ENCODE results near the gene IL12RB2.

DNA sequence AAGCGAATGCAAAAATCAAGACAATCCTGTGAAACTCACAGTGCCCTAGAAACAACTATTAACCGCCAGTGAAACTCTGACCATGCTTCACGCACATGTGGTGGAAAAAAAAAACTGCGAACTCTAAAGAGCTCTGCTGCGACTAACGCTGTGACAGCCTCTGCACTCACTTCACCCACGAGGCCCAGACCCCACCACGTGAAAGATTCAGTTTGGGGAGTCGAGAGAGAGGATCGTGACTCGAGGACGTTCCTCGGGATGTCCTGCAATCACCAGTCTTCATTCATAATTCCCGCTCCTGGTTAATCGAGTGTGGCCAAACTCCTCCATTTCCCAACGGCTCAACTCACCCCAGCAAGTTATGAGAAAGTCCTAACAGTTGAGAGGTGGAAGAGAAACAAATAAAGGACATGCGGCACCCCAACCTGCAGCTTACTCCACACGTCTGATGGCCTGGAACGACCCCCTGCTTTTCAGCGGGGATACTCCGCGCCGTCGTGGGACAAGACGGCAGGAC is 121.4 kb downstream of the IL12RB2 start:
- TF ChIP-seq, protein P1, sequence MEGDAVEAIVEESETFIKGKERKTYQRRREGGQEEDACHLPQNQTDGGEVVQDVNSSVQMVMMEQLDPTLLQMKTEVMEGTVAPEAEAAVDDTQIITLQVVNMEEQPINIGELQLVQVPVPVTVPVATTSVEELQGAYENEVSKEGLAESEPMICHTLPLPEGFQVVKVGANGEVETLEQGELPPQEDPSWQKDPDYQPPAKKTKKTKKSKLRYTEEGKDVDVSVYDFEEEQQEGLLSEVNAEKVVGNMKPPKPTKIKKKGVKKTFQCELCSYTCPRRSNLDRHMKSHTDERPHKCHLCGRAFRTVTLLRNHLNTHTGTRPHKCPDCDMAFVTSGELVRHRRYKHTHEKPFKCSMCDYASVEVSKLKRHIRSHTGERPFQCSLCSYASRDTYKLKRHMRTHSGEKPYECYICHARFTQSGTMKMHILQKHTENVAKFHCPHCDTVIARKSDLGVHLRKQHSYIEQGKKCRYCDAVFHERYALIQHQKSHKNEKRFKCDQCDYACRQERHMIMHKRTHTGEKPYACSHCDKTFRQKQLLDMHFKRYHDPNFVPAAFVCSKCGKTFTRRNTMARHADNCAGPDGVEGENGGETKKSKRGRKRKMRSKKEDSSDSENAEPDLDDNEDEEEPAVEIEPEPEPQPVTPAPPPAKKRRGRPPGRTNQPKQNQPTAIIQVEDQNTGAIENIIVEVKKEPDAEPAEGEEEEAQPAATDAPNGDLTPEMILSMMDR (IDR thresholded peaks at IDR 0.05), result no peak
- no peak for TF ChIP-seq EP300 (IDR thresholded peaks at IDR 0.05)

Data from suprapubic skin (tissue), 3 donors.